Ramos (cell line): Measurements from ENCODE around the gene JAK1.

Experiments
- in situ Hi-C: fragments of 300-500 bp; cut with MboI; formaldehyde crosslinking; loops from one replicate; pipeline ENCODE4 v1.14.3; 2022; ENCODE audit warnings: low sequenced_read_pairs; ENCODE audit not compliant: unreplicated experiment

Gene JAK1

DNA sequence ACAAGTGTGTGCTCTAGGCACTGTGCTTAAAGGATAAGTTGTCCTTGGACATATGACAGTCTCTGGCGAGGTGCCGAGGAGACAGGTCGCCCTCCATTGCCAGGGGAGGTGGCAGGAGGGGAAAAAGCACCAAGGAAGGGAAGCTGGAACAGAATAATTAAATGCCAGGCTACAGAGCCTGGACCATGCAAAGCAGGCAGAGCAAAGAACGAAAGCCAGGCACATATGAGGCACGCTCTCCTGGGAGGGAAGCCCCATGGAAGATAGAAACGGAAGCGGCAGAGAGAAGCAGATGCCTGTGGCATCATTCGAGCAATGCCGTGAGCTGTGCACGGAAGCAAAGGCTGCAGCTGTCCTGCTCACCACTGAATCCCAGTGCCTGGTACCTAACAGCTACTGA, 91.2 kb downstream of the JAK1 start:
- in situ Hi-C loops, result no loop called here

- in situ Hi-C loops, result no loop called here
Measured at GRCh38 chr1:64874666-64875065, 91.7 kb downstream of the JAK1 start.

DNA sequence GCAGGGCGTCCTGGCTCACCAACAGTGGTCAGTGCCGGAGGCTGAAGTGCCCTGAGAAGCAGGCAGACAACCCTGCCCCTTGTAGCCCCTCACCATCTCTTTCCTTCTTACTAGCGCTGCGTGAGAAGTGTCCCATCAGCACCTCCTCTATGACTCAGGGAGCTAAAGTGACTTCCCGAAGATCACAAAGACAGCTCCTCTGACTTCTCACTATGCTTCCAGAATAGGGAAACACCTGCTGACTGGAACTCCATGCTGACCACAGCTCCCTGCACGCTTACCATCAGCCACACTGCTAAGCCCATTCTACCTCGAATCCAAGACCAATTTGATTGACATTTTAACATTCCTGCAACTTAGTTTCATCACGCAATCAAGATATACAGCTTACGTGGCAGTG, 92.8 kb downstream of the JAK1 start:
- in situ Hi-C loops, result no loop called here

- in situ Hi-C loops, result no loop called here
Measured at GRCh38 chr1:64872067-64872466, 94.3 kb downstream of the JAK1 start.

- in situ Hi-C loops, result no loop called here
Measured at GRCh38 chr1:64871256-64871655, 95.1 kb downstream of the JAK1 start.

DNA sequence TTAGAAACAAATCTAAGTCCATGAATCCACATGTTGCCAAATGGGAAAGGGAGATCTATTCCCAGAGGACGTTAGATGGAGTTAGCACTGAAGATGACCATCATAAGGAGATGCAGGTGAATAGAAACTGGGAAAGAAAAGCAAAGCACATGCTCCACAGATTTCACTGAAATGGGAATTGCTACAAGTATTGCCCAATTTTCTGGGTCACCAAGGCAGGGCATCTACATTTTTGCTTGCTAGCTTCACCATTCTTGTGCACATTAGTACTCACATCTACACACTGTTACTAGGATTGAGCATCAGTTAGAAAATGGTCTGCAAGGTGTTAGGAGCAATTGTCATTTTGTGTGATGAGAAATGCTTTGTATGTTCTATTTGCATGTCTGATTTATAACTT, 99.1 kb downstream of the JAK1 start:
- in situ Hi-C loops, result loop anchor here (10.0 kb wide), 1 partner anchor 168 kb away; no protein-coding TSS in a partner anchor

GRCh38 chr1:64866689-64867088, 99.7 kb downstream of the JAK1 start:
- in situ Hi-C loops, result loop anchor here (10.0 kb wide), 1 partner anchor 168 kb away; no protein-coding TSS in a partner anchor

DNA sequence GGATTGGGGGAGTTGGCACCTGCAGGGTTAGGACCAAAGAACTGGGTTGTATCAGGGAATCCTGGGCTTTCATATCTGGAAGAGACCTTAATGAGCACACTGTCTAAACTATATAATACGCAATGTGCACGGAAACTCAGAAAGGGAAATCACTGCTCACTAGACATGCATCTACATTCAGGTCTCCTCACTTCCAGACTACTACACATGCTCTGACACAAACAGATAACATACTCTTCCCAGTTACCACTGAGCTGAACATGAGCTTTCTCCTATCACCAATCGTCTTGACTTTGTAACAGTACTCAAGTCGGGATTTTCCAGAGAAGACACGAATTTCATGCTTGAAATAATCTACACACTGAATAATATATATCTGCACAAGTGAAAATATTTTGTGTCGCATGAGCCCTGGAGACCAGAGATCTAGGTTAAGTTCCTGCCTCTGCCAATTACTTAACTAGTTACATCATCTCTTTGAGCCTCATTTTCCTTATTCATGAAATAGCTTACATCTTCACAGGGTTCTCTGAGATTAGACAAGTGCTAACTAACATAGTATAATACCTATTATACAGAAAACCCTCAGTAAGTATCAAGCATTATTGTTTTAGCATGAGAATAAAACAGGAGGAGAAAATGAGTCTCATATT, 101.1 kb downstream of the JAK1 start:
- in situ Hi-C loops, result loop anchor here (10.0 kb wide), 1 partner anchor 170 kb away; no protein-coding TSS in a partner anchor

DNA sequence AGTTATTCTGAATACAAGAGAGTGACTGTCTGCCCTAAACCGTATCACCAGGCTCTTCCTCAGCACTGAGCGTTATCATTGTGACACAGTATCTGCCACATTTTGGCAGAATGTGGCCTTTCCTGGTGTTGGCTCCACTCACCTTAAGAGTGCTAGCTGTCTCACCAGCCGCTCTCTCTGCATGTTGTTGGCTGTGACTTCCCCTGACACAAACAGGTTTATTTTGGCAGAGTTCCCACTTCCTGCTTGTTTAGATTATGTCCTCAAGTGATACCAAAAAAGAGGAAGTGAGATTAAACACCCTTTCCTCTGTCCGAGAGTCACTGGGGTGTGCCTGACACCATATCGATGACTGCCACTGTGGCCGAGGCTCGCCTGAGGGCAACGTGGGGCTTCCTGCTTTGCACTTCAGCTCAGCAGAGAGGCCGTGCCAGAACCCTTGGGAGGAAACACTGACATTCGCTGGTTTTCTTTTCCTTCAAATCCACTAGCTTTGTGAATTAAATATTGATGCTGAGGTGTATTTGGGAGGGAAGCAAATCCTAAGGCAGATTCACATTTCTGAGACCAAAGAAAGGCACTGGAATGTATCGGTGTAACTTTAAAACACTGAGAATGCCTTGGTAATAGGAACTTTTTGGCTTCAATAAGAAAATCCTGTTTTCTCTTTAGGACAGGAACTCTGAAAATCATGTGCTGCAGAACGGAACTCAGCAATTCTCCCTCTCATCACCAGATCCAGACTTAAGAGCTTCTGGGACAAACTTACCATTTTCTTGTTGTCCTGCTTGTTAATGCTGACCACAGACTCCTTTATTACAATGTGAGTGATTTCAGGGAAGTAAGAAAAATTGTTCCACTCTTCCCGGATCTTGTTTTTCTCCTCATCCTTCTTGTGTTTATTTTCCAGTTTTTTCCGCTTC, 102.1 kb downstream of the JAK1 start:
- in situ Hi-C loops, result loop anchor here (10.0 kb wide), 1 partner anchor 171 kb away; no protein-coding TSS in a partner anchor

GRCh38 chr1:64861611-64862010, 104.7 kb downstream of the JAK1 start:
- in situ Hi-C loops, result loop anchor here (10.0 kb wide), 1 partner anchor 173 kb away; no protein-coding TSS in a partner anchor

GRCh38 chr1:64857347-64857746, 109.0 kb downstream of the JAK1 start:
- in situ Hi-C loops, result no loop called here

DNA sequence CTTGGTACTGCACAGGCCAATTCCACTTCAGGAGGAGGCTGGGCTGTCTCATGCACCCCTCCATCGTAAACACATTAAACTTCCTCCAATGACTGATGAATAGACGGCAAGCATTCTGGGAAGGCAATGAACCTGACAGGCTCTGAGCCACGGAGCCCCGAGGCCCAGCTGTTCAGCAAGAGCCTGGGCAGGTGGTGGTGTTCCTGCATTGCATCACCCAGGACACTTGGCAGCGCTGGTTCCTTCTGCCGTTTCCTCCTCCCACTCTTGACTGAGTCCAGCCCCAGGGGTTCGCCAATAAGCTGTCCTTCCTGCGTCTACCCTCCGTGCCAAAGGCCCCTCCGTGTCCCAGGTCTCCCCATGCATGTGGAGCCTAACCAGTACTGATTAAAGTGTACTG, 109.8 kb downstream of the JAK1 start:
- in situ Hi-C loops, result no loop called here

DNA sequence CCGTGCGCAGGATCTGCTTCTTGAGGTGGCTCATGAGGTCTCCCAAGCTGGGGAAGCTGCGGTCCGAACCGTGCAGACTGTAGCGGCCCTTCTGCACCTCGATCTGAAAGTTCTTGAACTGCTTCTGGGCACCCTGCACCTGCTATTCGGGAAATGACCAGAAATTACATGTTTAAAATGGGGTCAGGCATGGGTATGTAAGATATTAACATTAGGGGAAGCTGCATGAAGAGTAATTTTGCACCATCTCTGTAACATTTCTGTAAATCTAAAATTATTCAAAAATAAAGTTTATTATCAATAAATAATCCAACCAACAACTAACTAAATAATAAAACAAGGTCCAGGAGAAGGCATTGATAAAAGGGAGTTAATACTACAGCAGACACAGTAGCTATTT, 110.8 kb downstream of the JAK1 start:
- in situ Hi-C loops, result no loop called here

DNA sequence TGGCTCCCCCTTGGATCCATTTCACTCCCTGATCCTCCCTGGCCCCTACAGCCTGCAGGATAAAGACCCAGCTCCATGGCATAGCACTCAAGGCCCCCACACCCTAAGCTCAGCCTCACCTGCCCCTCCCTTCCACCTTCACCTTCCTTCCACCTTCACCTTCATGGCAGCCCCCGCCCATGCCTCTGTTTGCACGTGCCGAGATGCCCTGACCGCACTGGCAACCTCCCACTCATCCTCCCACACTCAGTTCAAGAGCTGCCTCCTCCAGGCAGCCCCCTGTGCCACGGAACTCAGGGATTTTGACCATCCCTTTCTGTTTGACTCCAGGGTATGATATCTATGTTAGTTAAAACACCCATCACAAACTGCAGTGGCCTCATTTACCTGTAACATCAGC, 111.7 kb downstream of the JAK1 start:
- in situ Hi-C loops, result no loop called here

GRCh38 chr1:64851664-64852063, 114.7 kb downstream of the JAK1 start:
- in situ Hi-C loops, result no loop called here

- in situ Hi-C loops, result no loop called here
Measured at GRCh38 chr1:64850846-64851245, 115.5 kb downstream of the JAK1 start.

DNA sequence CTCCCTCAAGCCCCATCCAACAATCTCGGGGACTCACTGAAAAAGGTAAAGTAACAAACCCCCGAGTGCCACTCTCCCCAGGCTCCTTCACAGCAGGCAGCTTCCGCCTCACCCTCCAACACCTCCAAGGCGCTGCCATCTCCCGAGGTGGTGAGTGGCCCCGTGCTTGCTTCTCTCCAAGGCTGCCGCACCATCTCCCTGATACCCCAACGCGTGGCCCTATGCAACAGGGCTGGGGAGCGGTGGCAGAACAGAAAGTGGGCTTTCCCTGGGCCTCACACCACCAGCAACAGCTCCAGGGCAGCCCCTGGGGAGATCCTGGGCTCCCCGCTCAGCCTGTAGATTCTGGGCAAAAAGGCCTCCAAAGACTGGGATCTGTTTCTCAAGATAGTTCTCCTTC, 116.4 kb downstream of the JAK1 start:
- in situ Hi-C loops, result no loop called here

DNA sequence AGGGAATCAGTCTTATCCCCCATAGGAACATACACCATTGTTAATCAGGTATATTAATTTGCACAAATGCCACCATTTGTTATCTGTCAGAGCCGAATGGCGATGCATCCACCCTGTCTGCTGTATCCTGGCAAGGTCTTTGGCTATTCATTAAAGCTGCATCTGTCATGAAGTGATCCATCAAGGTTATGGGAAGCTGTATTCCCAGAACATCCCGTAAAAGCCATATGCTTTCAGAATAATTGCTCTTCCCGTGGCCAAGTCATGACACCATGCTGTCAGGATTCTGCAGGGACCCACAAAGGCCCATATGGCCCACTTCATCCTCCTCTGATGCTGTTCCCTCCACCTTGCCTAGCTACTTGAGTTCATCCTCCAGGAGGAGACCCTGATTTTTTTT, 117.5 kb downstream of the JAK1 start:
- in situ Hi-C loops, result no loop called here

DNA sequence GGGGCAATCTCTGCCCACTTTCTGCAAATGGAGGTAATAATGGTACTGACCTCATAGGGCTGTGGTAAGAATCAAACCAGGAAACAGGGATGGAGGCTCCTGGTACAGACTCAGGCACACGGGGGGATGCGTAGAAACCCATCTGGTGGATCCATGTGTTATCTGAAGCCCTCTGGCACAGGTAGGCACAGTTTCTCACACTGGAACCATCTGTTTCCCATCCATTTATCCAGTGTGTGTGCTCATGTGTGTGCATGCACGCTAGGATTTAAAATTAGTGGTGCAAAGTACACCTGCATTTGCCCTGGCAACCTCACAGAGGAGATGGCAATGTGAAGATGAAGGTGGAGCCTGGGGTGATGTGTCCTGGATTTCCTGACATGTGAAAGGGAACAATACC, 118.2 kb downstream of the JAK1 start:
- in situ Hi-C loops, result no loop called here

DNA sequence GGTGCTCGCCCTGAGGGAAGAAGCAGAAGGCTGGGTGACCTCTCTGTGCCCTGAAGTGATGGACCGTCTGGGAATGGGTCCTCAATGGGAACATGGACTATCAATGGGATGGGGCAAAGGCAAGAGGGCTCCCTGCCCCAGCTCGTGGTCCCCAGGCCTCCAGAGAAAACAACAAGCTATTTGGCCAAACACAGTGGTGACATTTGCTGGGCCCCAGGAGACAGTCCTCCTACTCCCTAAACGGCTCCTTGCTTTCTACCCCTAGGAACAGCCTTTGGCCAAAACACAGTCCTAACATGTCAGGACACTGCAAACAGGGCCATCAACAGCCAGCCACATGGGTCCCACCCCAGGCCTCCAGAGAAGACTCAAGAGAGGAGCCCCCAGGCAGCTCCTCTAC, 118.7 kb downstream of the JAK1 start:
- in situ Hi-C loops, result no loop called here
